GM19193 (cell line): ENCODE data around the gene TMEM271.

Experiments used
- POLR2A ChIP-seq: IDR thresholded peaks from 4 replicates; pipeline ENCODE4 v1.6.1; 2011; ENCODE audit not compliant: insufficient read depth, insufficient read length; ENCODE audit errors: extremely low read depth

TMEM271 gene

GRCh38 chr4:536351-536972, 39.6 kb downstream of the TMEM271 start:
- TF ChIP-seq POLR2A, result no peak

- TF ChIP-seq POLR2A, result no peak
Measured at GRCh38 chr4:535924-536281, 40.2 kb downstream of the TMEM271 start.

- TF ChIP-seq POLR2A, result no peak
Measured at GRCh38 chr4:535181-535923, 40.7 kb downstream of the TMEM271 start.

GRCh38 chr4:534576-535151, 41.4 kb downstream of the TMEM271 start:
- no peak for TF ChIP-seq POLR2A

GRCh38 chr4:534101-534575, 42.0 kb downstream of the TMEM271 start:
- TF ChIP-seq POLR2A, result no peak

- TF ChIP-seq POLR2A, result no peak
Measured at GRCh38 chr4:533318-534100, 42.6 kb downstream of the TMEM271 start.

GRCh38 chr4:532588-533317, 43.3 kb downstream of the TMEM271 start:
- no peak for TF ChIP-seq POLR2A

GRCh38 chr4:531721-532565, 44.2 kb downstream of the TMEM271 start:
- no peak for TF ChIP-seq POLR2A

- no peak for TF ChIP-seq POLR2A
Measured at GRCh38 chr4:531076-531475, 45.0 kb downstream of the TMEM271 start.

- no peak for TF ChIP-seq POLR2A
Measured at GRCh38 chr4:530017-530781, 45.9 kb downstream of the TMEM271 start.

GRCh38 chr4:529563-529962, 46.5 kb downstream of the TMEM271 start:
- TF ChIP-seq POLR2A, result no peak

- TF ChIP-seq POLR2A, result no peak
Measured at GRCh38 chr4:528835-529234, 47.3 kb downstream of the TMEM271 start.

GRCh38 chr4:528296-528695, 47.8 kb downstream of the TMEM271 start:
- TF ChIP-seq POLR2A, result no peak
